Measurements from ENCODE around the gene ESYT2.
"Not testable (repeated sequence)": the region's sequence is repeated elsewhere in the genome, so short reads cannot be mapped to it uniquely, and the experiment has no call there.

ESYT2 gene, protein sequence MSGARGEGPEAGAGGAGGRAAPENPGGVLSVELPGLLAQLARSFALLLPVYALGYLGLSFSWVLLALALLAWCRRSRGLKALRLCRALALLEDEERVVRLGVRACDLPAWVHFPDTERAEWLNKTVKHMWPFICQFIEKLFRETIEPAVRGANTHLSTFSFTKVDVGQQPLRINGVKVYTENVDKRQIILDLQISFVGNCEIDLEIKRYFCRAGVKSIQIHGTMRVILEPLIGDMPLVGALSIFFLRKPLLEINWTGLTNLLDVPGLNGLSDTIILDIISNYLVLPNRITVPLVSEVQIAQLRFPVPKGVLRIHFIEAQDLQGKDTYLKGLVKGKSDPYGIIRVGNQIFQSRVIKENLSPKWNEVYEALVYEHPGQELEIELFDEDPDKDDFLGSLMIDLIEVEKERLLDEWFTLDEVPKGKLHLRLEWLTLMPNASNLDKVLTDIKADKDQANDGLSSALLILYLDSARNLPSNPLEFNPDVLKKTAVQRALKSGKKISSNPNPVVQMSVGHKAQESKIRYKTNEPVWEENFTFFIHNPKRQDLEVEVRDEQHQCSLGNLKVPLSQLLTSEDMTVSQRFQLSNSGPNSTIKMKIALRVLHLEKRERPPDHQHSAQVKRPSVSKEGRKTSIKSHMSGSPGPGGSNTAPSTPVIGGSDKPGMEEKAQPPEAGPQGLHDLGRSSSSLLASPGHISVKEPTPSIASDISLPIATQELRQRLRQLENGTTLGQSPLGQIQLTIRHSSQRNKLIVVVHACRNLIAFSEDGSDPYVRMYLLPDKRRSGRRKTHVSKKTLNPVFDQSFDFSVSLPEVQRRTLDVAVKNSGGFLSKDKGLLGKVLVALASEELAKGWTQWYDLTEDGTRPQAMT

DNA sequence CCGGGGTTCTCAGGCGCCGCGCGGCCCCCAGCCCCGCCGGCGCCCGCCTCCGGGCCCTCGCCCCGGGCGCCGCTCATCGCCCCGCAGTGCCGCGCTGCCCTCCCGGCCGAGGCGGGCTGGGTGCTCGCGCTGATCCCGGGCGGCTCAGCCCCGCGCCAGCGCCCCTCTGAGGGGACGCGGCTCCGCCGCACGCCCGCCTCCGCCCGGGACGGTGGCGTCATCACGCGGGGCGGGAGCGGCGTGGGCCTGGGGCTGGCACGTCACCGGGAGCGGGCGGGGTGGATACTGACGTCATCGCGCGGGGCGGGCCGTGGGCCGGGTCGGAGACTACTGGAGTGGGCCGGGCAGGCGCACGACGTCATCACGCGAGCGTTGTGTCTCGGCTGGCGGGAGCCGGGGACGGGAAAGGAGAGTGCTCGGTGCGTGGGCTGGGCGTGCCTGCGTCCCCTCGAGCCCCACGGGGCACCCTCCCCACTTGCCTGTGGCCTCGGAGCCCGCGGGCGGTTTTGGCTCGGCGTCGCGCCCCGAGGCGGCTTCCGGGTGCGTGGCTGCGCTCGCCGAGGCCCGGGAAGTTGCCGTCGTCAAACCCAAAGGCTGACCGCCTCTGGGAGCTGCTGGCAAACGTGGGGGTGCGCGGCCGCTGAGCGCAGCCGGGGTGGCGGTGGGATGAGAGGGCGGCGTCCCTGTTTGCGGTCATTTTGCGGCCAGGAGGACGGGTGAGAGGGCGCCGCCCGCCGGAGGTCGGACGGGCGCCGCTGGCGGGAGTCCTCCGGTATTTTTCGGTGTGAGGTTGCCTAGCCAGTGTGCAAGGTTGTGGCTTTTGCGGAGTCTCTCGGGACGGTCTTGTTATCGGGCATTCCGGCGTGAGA, at the start of gene ESYT2:
ESYT2 (minus strand) TSS at position 168 of the 869 bp plus-strand sequence; CDS start at position 77, 91 bp downstream.
- DNase-seq, result peak; percentile 51

DNA sequence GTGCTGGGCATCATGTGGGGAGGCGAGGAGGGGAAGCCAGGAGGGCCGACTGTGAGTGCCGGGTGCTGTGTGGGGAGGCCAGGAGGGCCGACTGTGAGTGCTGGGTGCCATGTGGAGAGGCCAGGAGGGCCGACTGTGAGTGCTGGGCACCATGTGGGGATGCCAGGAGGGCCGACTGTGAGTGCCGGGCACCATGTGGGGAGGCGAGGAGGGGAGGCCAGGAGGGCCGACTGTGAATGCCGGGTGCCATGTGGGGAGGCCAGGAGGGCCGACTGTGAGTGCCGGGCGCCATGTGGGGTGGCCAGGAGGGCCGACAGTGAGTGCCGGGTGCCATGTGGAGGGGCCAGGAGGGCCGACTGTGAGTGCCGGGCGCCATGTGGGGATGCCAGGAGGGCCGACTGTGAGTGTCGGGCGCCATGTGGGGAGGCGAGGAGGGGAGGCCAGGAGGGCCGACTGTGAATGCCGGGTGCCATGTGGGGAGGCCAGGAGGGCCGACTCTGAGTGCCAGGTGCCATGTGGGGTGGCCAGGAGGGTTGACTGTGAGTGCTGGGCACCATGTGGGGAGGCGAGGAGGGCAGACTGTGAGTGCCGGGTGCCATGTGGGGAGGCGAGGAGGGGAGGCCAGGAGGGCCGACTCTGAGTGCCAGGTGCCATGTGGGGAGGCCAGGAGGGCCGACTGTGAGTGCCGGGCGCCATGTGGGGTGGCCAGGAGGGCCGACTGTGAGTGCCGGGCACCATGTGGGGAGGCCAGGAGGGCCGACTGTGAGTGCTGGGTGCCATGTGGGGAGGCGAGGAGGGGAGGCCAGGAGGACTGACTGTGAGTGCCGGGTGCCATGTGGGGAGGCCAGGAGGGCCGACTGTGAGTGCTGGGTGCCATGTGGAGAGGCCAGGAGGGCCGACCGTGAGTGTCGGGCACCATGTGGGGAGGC, 49.1 kb upstream of the ESYT2 start:
- not testable (repeated sequence) for DNase-seq

GRCh38 chr7:158876984-158877383, 47.7 kb upstream of the ESYT2 start:
- DNase-seq, result no peak

DNA sequence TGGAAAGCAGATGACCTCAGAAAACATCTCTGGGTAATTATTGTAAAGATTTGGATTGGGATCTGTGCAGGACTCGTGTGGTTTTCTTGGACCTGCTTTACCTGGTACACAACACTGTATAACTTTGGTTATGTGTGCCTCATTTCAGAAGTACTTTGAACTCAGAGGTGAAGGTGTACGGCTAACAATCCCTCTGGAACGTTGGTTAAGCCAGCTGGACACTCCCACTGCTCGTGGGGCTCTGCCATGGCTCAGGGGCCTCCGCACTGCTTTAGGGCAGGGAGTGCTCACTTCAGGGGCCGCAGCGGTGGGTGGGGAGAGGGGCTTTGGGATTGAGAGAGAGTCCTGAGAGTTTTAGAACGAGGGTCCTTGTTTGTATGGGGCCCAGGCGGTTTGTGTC, 40.6 kb upstream of the ESYT2 start:
- no peak for DNase-seq

- DNase-seq, result no peak
Measured at GRCh38 chr7:158868764-158869410, 39.6 kb upstream of the ESYT2 start.

DNA sequence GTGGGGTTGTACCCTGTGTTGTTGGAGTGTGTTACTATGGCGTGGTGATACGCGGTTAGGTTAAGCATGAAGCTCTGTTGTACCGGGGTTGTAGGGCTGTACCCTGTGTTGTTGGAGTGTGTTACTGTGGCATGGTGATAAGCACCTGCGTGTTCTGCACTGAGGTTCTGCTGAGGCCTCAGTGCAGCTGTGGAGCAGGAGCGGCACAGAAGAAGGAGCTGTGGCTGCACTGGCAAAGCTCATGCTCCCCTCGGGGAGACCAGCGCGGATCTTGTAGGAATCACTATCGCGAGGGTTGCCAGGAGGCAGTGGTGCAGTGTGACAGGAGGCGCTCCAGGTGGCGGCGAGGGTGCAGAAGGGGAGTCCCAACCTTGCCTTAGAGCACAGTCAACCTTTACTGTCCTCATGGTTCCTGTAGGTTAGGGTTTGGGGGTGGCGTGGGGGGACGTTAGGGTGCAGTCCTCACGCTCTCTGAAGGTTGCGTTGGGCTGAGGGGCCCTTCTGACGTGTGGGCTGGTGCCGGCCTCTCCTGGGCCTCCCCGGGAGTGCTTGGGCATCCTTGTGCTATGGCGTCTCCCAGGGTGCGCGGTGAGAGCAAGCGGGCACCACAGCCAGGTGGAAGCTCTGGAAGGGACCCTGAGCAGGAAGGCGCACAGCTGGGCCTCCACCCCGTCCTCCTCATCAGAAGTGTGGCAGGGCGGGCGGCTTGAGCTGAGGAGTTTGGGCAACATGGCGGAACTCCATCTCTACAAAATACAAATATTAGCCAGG, 38.1 kb upstream of the ESYT2 start:
- no peak for DNase-seq

DNA sequence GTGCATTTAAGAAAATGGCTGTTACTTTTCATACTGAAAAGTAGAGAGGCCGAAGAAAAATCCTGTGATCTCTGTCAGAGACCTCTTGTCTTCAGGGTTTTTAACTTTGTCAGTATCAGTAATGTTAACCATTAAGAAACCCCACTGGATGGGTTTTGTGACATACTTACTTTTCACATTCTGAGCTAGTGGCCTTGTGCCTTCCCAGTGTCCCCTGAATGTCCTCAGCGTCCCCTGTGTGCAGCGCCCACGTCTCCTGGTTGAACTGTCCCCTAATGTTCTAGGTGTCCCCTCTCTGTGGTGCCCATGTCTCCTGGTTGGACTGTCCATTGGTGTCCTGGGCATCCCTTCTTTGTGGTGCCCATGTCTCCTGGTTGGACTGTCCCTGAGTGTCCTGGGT, 36.7 kb upstream of the ESYT2 start:
- DNase-seq, result no peak

DNA sequence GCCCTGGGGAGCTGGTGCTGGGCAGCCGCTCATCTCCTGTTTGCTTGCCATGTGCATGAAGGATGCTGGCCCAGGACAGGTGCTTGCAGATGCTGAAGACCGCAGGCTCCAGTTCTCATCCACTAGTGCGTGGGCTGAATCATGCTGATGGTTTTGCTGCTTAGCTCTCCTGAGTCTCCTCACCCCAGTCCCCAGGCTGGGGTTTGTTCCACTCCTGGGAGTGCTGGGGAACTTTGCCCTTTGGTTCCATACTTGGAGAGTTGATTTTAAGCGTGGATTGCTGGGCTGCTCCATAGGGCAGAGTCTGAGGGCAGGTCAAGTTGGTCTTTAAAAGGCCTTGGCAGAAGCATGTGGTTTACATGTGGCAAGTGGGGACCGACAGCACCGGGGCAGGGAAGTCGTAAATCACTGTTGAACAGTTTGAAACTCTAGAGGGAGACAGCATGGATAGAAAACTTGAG, 36.2 kb upstream of the ESYT2 start:
- DNase-seq, result no peak

DNA sequence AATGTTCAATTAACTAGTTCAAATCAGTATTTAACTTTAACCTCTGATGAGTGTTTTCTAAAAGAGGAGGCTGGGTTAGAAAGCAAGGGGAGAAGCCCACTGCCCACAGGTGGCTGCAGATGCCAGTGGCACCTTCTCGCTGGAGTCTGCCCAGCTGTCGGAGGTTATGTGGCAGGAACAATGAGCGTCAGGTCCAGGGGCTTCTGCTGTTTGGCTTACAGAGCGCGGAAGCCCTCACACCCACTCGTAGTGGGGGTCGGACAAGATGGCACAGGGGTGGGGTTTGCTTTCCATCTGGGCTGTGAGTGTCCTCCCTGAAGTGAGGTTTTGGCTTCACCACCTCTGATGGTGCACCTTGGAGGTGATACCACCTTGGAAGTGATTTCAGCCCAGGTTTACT, 35.5 kb upstream of the ESYT2 start:
- DNase-seq, result no peak

DNA sequence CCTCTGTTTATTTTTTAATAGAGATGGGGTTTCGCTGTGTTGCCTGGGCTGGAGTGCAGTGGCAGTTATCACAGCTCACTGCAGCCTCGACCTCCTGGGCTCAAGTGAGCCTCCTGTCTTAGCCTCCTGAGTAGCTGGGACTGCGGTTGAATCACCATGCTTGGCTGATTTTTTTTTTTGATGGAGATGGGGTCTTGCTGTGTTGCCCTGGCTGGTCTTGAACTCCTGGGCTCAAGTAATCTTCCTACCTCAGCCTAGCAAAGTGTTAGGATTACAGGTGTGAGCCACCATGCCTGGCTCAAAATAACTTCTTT, 35.2 kb upstream of the ESYT2 start:
- DNase-seq, result no peak

DNA sequence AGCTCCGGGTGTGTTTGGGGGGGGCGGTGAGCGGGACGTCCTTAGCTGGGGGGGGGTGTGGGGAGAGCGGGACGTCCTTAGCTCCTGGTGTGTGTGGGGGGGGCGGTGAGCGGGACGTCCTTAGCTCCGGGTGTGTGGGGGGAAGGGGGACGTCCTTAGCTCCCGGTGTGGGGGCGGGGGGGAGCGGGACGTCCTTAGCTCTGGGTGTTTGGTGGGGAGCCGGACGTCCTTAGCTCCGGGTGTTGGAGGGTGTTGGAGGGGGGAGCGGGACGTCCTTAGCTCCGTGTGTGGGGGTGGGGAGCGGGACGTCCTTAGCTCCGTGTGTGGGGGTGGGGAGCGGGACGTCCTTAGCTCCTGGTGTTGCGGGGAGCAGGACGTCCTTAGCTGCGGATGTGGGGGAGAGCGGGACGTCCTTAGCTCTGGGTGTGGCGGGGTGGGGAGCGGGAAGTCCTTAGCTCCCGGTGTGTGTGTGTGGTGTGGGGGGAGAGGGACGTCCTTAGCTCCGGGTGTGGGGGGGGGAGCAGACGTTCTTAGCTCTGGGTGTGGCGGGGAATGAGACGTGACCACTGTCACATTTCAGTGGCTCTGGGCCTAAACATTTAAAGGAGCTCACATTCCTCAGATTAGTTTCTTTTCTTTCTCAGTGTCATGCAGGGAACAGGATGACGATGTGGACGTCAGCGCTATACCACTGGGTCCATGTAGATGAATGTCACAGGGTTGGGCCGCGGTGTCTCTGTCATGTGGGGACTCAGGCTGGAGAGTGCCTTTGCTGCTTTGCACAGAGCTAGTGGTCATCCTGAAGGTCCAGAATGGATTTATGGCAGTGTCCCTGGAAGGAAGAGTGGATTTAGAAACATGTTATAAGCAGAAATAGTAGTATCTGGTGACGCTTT, 34.5 kb upstream of the ESYT2 start:
- DNase-seq, result peak; percentile 41

DNA sequence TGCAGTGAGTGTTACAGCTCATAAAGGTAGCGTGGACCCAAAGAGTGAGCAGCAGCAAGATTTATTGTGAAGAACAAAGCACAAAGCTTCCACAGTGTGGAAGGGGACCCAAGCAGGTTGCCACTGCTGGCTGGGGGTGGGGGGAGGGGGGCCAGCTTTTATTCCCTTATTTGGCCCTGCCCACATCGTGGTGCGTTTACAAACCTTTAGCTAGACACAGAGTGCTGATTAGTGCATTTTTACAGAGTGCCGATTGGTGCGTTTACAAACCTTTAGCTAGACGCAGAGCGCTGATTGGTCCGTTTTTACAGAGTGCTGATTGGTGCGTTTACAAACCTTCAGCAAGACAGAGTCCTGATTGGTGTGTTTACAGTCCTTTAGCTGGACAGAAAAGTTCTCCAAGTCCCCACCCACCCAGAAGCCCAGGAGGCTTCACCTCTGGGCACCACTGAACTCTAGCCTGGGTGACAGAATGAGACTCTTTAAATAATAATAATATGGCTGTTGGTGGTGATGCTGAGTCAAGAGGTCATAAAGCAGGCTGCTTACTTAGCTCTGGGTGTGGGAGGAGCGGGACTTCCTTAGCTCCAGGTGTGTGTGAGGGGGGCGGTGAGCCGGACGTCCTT, 33.8 kb upstream of the ESYT2 start:
- DNase-seq, result not testable (repeated sequence)

DNA sequence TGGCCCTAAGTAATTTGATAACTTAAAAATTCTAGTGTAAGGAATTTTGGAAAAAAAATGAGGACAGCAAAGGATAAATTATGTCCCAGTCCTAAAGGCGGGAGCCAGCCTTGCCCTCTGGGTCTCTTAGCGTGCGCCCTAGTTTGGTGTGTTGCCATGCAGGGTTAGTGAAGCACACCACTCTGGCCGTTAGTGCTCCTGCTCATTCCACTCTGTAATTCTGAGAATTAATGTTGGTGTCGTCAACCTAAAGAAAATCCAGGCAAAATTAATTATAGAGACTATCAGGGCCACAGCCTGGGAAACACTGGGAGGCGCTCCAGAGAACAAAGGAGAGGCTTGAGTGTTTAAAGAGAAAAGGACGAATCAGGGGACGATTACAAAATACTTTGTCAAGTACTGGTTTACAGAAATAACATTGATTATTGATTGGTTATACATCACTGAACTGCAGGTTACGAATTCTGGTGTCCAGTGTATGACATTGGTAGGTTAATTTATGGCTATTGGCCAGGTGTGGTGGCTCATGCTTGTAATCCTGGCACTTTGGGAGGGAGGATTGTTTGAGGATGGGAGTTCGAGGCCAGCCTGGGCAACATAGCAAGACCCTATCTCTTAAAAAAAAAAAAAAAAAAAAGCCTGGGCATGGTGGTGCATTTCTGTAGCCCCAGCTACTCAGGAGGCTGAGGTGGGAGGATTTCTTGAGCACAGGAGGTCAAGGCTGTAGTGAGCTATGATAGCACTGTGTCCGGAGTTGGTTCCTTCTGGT, 32.8 kb upstream of the ESYT2 start:
- DNase-seq, result no peak

GRCh38 chr7:158861004-158861787, 31.9 kb upstream of the ESYT2 start:
- no peak for DNase-seq

DNA sequence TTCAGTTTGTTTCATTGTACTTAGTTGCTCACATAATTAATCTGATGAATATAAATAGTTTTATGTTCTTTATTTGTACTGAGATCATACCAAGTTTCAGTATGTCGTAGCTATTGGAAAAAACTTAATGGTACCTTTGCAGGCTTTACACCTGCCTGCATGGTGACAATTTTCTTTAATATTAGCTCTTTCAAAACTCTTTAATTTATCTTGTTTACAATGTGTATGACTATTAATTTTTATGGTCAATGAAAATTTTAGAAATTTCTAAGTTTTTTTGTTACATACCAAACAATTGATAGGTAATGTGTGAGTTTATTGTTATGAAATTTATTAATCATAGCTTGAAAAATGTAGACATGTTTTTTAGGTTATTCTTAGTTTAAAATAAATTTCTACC, 31.1 kb upstream of the ESYT2 start:
- no peak for DNase-seq

DNA sequence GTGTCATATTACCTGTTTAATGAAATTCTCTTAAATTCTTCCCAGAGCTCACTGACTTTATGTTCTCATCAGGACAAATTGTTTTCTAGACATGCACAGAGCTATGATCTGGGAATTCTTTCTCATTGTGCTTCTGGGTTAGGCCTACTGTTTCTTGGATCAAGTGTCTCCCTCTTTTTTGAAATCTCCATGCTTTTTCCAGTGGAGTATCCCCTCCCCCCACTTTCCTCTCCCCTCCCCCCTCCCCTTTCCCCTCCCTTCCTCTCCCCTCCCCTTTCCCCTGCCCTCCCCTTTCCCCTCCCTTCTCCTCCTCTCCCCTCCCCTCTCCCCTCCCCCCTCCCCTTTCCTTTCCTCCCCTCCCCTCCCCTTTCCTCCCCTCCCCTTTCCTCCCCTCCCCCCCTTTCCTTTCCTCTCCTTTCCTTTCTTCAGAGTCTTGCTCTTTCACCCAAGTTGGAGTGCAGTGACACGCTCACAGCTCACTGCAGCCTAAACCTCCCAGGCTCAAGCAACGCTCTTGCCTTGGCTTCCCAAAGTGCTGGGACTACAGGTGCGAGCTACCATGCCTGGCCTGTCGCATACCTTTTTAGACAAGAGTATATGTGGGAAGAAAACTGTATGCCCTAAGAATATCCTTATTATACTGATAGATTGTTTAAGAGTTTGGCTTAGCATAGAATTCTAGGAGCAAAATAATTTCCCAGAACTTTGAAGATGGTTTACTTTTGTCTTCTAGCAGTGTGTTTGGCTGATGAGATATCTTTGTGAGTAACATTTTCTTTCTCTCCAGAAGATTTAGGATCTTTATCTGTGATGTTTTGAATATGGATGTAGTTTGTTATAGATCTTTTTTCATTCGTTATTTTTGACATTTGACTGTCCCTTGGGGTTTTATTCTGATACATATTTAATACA, 29.5 kb upstream of the ESYT2 start:
- peak; percentile 22 for DNase-seq

All from NCI-H187 treated with DMSO at 0.1 percent for 48 hours (cell line).